SK-N-SH treated with all-trans-retinoic acid at 6 μM for 48 hours (cell line): Measurements from ENCODE around the gene MUC20.
"Not testable (repeated sequence)": the region's sequence is repeated elsewhere in the genome, so short reads cannot be mapped to it uniquely, and the experiment has no call there.

Experiments
- CREB5 ChIP-seq: fragments of 250-450 bp; sonication (Bioruptor Pico); IDR thresholded peaks from 2 replicates; pipeline ENCODE4 v1.5.1; 2020; ENCODE audit warnings: low read depth, mild to moderate bottlenecking, moderate library complexity
- ISL1 ChIP-seq: fragments of 250-450 bp; sonication (Bioruptor Pico); IDR thresholded peaks from 2 replicates; pipeline ENCODE4 v2.1.2; 2022; ENCODE audit warnings: mild to moderate bottlenecking, moderate library complexity
- TSHZ2 ChIP-seq: fragments of 250-450 bp; sonication (Bioruptor Pico); IDR thresholded peaks from 2 replicates; pipeline ENCODE4 v1.5.0; 2020; ENCODE audit warnings: mild to moderate bottlenecking, moderate library complexity

DNA sequence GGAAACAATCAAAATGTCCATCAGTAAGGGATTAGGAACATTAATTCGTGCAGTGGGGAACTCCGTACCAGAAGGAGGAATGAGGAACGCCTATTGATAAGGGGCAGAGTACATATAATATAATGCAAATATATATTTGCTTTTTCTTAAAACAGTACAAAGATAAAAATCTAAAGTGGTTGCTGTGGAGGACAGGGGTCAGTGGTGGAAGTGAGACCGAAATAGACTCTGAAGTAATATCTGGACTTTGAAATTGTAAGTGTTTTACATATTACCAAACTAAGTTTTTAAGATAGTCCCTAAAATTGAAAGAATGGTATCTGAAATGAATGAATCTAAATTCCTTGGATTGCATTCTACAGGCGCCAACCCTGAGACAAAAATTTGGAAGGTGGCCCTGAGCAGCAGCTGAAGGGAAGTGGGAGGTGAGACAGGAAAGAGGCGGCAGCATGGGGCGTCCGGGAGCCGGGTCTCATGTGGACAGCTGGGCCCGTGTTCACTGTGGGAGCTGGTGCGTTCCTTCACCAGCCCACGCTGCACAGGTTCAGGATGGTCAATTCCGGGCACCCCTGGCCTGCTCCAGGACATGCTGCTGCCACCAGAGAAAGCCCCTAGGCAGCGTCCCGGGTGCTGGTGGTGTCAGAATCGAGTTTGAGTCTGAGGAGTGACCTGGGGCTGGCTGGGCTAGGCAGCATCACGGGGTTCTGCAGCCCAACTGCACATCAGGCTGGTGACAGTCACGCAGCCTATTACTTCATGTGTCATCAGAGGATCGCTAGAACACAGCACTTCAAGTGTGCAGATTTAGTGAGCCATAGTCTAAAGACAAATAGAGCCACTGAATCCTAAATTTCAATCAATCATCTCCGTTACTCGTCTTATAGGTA lies 31.4 kb upstream of the MUC20 start:
- TF ChIP-seq CREB5, ISL1, TSHZ2 (CRISPR knock-in tag): not testable (repeated sequence)
